GM21360 (cell line): ENCODE results near the gene TAS1R3.
A peak's percentile ranks its signal among the peaks of the same experiment; 100 is the strongest.

Experiments used
- ATAC-seq: cut with Tn5 transposase; IDR thresholded peaks from one replicate; pipeline ENCODE4 v1.9.1; 2021; ENCODE audit warnings: mild to moderate bottlenecking, moderate library complexity; ENCODE audit not compliant: unreplicated experiment

TAS1R3 gene

GRCh38 chr1:1294250-1294890 lies 36.7 kb upstream of the TAS1R3 start:
- ATAC-seq, result no peak

DNA sequence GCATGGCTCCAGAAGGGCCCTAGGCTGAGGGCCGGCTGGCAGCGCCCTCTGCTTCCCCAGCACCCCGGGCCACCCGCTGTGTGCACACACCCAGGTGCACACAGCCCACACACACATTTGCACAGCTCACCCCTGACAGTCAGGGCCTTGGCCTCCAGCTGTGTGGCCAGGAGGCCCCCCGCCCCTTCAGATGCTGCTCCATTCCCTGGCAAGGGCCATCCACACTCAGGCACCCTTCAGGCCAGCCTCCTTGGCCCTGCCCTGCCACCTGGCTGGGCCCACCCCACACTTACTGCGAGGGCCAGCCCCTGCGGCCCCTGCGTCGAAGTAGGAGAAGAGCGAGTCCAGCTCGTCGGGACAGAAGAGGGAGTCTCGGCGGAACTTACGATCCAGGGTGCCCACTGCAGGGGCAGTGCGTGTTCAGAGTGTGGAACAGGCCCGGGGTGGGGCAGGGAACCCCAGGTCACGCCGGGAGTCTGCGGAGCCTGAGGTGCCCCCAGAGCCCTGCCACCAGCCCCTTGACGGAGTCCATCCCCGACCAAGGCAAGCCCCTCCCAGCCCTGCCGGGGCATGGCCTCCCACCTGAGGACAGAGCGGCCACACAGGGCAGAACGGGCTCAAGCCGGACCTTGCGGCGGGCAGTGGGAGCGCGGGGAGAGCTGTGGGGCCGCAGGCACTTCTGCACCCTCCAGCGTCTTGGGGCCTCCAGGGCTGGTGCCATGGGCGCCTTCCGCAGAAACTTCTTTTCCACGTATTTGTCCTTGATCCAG lies 35.7 kb upstream of the TAS1R3 start:
- no peak for ATAC-seq

DNA sequence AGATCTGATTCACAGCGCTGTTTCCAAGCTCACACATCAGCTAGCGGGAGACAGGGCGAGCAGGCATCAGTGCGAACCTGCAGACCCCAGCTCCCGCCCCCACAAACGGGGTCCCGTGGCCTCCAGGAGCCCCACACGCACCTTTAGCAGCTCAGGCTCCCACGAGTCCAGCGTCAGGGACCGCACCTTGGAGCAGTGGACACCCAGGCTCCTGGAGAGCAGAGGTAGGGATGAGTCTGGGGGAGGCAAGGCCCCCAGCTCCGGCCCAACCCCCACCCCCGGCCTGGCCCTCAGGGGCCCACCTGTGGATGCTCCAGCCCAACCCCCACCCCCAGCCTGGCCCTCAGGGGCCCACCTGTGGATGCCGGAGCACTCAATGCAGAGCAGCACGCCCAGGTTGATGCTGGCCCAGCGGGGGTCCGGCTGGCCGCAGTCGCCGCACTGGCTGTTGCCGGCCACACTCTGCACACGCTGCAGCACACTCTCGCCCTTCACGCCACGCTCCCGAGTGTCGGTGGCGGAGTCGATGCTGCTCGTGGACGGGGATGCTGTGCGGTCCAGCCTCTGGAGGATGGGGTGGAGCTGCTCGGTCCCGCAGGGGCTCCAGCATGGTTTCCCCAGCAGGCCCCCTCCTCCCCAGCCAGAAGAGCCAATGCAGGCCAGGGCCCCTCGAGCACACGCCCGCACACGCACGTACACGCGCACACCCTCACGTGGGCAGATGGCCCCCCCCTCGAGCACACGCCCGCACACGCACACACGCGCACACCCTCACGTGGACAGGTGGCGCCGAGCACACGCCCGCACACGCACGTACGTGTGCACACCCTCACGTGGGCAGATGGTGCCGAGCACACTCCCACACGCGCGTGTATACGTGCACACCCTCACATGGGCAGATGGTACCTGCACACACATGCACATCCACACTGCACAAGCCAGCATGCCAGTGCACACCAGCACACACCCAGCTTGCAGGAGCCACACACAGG lies 34.7 kb upstream of the TAS1R3 start:
- ATAC-seq, result no peak

- ATAC-seq, result no peak
Measured at GRCh38 chr1:1297802-1298424, 33.2 kb upstream of the TAS1R3 start.

GRCh38 chr1:1298861-1299685 lies 32.0 kb upstream of the TAS1R3 start:
- ATAC-seq, result no peak

GRCh38 chr1:1299686-1300351 lies 31.3 kb upstream of the TAS1R3 start:
- no peak for ATAC-seq

DNA sequence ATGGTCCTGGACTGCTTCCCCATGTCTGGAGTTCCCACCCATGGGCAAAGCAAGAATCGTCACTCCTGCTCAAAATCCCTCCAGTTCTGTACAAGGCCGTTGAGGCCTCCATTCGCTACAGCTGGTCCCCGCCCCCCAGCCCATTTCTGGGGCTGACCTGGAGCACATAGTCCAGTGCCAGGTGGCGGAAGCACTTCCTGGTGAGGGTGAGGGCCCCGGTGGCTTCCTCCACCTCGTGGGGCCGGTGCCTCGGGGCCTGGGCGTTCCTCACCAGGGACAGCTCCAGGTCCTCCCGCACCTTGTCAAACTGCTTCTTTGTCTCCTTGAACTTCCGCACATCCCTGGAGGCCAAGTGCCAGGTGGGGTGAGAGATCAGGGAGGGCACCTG lies 30.7 kb upstream of the TAS1R3 start:
- ATAC-seq, result no peak

DNA sequence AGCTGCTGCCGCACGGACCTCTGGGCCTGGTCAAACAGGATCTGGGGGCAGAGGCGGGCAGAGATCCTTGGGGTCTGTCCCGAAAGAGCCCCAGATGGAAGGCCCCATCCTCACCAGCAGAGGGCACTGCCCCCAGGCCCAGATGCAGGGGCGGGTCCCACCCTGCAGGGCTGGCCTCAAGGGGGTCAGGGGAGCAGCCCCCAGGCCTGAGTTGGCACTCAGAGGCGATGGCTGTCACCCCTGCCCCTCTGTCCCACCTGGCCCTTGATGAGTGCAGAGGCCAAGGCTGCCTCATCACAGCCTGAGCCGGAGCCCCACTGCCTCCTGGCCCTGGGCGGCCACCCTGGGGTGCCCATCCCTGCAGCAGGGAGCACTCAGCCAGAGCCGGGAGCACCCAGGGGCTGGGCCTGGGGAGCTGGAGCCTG lies 29.1 kb upstream of the TAS1R3 start:
- ATAC-seq, result no peak

DNA sequence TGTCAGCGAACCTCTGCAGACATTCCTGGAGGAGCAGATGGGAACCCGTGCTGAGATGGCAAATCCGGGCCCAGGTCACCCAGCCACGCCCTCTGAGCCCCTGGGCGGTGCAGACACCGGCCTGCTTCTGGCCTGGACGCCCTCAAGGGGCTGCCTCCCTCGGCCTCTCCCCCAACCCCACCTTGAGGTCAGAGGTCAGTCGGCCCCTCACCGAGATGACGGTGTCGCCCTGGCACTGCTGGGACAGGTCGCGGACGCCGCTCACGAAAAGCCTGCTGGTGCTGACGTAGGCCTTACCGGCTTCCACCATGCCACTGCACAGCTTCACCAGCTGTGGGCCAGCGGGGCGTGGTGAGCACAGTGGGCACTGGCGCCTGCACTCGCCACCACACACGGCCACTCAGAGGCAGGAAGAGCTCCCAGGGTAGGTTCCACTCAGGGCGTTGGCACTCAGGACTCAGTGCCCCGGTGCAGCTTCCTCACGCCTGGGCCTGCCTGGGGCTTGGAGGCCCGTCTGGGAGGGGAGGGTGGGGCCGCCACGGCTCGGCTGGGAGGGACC lies 28.1 kb upstream of the TAS1R3 start:
- no peak for ATAC-seq

DNA sequence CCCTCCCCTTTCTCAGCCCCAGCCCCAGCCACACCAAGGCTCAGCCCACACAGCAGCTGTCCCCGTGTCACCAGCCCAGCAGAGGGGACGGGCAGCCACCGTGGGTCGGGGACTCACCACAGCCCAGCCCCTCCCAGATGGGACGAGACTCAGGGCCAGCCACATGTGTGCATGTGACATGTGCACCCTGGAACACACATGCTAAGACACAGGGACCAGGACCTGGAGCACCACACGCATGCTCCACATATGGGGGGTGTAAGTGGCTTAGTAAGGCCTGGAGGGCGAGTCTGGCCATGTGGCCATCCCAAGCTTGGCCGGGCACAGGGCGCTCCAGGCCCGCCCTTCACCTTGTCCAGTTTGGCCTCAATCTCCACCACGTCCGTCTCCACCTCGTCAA lies 27.3 kb upstream of the TAS1R3 start:
- no peak for ATAC-seq

DNA sequence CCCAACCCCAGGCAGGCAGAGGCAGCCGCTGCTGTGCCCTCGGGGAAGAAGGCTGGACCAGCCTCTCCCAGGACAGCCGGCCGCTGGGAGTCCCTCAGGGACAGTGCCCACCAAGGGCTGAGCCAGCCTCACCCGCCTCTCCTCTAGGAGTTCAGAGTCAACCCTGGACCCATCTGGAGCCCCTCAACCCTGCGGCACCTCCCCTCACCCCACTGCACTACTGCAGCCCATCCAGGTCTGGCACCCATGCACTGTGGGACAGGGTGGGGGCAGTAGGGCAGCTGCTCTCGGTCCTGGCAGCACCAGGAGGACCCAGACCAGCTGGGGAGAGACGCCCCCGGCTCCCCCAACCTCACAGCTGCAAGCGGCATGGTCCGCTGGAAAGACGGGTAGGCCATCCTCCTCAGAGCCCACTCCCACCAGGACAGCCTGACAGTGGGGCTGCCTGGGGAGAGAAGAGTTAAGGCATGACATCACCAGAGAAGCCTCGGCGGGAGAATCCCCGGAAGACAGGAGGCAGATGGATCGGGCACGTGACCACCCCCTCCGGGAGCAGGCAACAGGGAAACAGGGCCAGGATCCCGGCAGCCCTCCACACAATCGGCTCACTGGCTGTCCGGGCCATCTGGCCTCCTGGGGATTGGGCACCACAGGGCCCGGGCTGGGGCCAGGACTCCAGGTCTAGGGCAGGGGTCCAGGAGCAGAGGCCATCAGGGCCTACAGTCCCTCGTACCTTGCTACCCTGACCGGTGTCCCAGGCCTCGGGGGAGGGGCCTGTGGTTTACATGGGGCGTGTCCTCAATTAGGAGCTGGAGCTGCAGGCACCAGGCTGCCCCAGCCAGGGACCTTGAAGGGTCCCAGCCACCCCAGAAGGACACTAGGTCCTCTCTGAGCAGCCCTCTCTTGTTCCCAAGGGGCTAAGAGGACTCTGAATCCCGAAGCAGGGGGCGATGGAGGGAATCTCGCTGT lies 26.5 kb upstream of the TAS1R3 start:
- no peak for ATAC-seq

DNA sequence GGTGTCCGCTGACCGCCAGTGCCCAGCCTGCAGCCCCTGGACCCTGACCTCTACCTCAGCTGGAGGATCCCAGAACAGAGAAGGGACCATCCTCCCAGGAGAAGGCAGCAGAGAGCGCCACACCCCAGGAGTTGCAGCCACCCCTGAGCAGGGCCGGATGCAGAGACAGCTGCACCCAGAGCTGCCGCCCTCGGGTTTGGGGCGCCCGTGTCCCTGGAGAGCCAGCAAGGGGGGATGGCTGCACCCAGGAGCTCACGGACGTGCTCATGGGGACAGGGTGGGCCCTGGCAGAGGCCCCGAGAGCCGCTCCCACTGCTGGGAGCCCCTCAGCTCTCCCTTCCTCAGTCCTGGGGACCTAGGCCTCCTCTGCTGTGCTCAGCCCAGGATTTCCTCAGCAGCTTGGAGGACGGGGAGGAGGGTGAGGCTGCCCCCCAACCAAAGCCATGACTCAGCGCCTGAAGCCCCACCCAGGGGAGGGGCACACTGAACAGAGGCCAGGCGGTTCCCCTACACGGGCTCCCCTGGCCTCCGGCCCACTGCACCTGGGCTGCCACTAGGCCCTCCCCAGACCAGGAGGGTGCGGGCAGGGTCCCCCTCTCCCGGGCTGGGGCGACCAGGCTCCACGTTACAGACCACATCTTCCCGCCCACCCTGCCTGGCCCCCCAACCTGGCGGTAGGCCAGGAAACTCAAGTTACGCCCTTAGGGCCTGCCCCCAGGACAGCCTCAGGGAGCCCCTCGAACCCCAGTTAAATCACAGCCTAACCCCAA lies 25.6 kb upstream of the TAS1R3 start:
- ATAC-seq, result no peak

- no peak for ATAC-seq
Measured at GRCh38 chr1:1306070-1306660, 24.9 kb upstream of the TAS1R3 start.

GRCh38 chr1:1306661-1307260 lies 24.3 kb upstream of the TAS1R3 start:
- no peak for ATAC-seq

- ATAC-seq, result peak; percentile 6
Measured at GRCh38 chr1:1307261-1307922, 23.7 kb upstream of the TAS1R3 start.
